H9 (cell line): ENCODE measurements around the gene LDLR. TPM values are rescaled to one million over a fixed set of nuclear protein-coding genes. Genes with fewer than 3 reads are reported as not detected.

Source experiments
- DNase-seq: peaks from one replicate; pipeline ENCODE4 v3.0.0-alpha.2; 2017
- H2AFZ ChIP-seq: one replicate; pipeline ENCODE4 v1.6.1; 2013; ENCODE audit warnings: mild to moderate bottlenecking, low read length, control low read depth, moderate library complexity
- H2AK5ac ChIP-seq: 2 replicates; pipeline ENCODE4 v1.6.1; 2013; ENCODE audit warnings: low read length, control low read depth, mixed read lengths; ENCODE audit not compliant: insufficient read length
- H2BK120ac ChIP-seq: one replicate; pipeline ENCODE4 v1.6.1; 2013; ENCODE audit warnings: low read depth, mild to moderate bottlenecking, low read length, control low read depth, inconsistent platforms; ENCODE audit not compliant: poor library complexity, severe bottlenecking
- H2BK12ac ChIP-seq: 2 replicates; pipeline ENCODE4 v1.6.1; 2013; ENCODE audit warnings: low read length, control low read depth, mixed read lengths, low read depth; ENCODE audit not compliant: insufficient read length
- H2BK15ac ChIP-seq: 2 replicates; pipeline ENCODE4 v1.6.1; 2013; ENCODE audit warnings: low read depth, low read length, control low read depth
- H2BK20ac ChIP-seq: one replicate; pipeline ENCODE4 v1.6.1; 2013; ENCODE audit warnings: low read depth, mild to moderate bottlenecking, low read length, control low read depth, inconsistent platforms; ENCODE audit not compliant: poor library complexity, severe bottlenecking
- H2BK5ac ChIP-seq: 2 replicates; pipeline ENCODE4 v1.6.1; 2013; ENCODE audit warnings: low read length, control low read depth, mixed read lengths; ENCODE audit not compliant: insufficient read length
- H3K14ac ChIP-seq: 2 replicates; pipeline ENCODE4 v1.6.1; 2013; ENCODE audit warnings: low read length, control low read depth; ENCODE audit not compliant: insufficient read depth
- H3K18ac ChIP-seq: 2 replicates; pipeline ENCODE4 v1.6.1; 2013; ENCODE audit warnings: low read depth, mild to moderate bottlenecking, mixed read lengths, low read length, control low read depth; ENCODE audit not compliant: insufficient read length
- H3K23ac ChIP-seq: 2 replicates; pipeline ENCODE4 v1.6.1; 2013; ENCODE audit warnings: low read length, control low read depth, mixed read lengths, low read depth; ENCODE audit not compliant: insufficient read length
- H3K23me2 ChIP-seq: 2 replicates; pipeline ENCODE4 v1.6.1; 2013; ENCODE audit warnings: low read depth, mild to moderate bottlenecking, mixed read lengths, low read length, control low read depth; ENCODE audit not compliant: insufficient read length, poor library complexity, severe bottlenecking
- H3K27ac ChIP-seq: 2 replicates; pipeline ENCODE4 v1.5.1; 2013; ENCODE audit warnings: low read length, control low read depth, mixed read lengths, low read depth; ENCODE audit not compliant: insufficient read length
- H3K27me3 ChIP-seq: 2 replicates; pipeline ENCODE4 v1.6.1; 2013; ENCODE audit warnings: low read length, control low read depth, inconsistent platforms; ENCODE audit not compliant: insufficient read depth
- H3K4ac ChIP-seq: 2 replicates; pipeline ENCODE4 v1.6.1; 2013; ENCODE audit warnings: low read depth, mild to moderate bottlenecking, control low read depth, inconsistent platforms, low read length, moderate library complexity
- H3K4me1 ChIP-seq: 2 replicates; pipeline ENCODE4 v1.6.1; 2013; ENCODE audit warnings: low read length, control low read depth, inconsistent platforms; ENCODE audit not compliant: insufficient read depth
- H3K4me2 ChIP-seq: 2 replicates; pipeline ENCODE4 v1.6.1; 2013; ENCODE audit warnings: low read length, control low read depth, mixed read lengths; ENCODE audit not compliant: insufficient read length, insufficient read depth
- H3K56ac ChIP-seq: 2 replicates; pipeline ENCODE4 v1.6.1; 2013; ENCODE audit warnings: low read depth, mild to moderate bottlenecking, mixed read lengths, low read length, control low read depth; ENCODE audit not compliant: insufficient read length
- H3K79me1 ChIP-seq: 2 replicates; pipeline ENCODE4 v1.6.1; 2013; ENCODE audit warnings: low read depth, mild to moderate bottlenecking, moderate library complexity, low read length, control low read depth, inconsistent platforms; ENCODE audit not compliant: insufficient read depth, poor library complexity, severe bottlenecking
- H3K79me2 ChIP-seq: 2 replicates; pipeline ENCODE4 v1.6.1; 2013; ENCODE audit warnings: low read length, control low read depth, inconsistent platforms; ENCODE audit not compliant: insufficient read depth
- H3K9ac ChIP-seq: 2 replicates; pipeline ENCODE4 v1.6.1; 2013; ENCODE audit warnings: low read length, control low read depth, mixed read lengths; ENCODE audit not compliant: insufficient read length; ENCODE audit errors: extremely low read depth
- H3K9me3 ChIP-seq: one replicate; pipeline ENCODE4 v1.6.1; 2013; ENCODE audit warnings: low read depth, low read length, inconsistent platforms; ENCODE audit not compliant: control insufficient read depth
- H3T11ph ChIP-seq: one replicate; pipeline ENCODE4 v1.6.1; 2013; ENCODE audit warnings: mild to moderate bottlenecking, low read length, control low read depth, inconsistent platforms
- H4K20me1 ChIP-seq: one replicate; pipeline ENCODE4 v1.6.1; 2013; ENCODE audit not compliant: control insufficient read depth, insufficient read length, insufficient read depth
- H4K5ac ChIP-seq: 2 replicates; pipeline ENCODE4 v1.6.1; 2013; ENCODE audit warnings: low read depth, mild to moderate bottlenecking, mixed read lengths, low read length, control low read depth; ENCODE audit not compliant: insufficient read length
- H4K8ac ChIP-seq: replicated peaks from 2 replicates; pipeline ENCODE4 v1.6.1; 2013; ENCODE audit warnings: low read length, control low read depth, mixed read lengths, low read depth; ENCODE audit not compliant: insufficient read length
- H4K91ac ChIP-seq: 2 replicates; pipeline ENCODE4 v1.6.1; 2013; ENCODE audit warnings: low read depth, mild to moderate bottlenecking, moderate library complexity, mixed read lengths, low read length, control low read depth; ENCODE audit not compliant: insufficient read length
- H3K27ac Mint-ChIP-seq, 3 experiments: 2 replicates in 2 of 3; 3 replicates in 1 of 3; pipeline ENCODE4 v1.8.0; 2020 to 2021; ENCODE audit warnings: mixed read lengths in 3 of 3, mild to moderate bottlenecking in 1 of 3, moderate library complexity in 1 of 3
- H3K27me3 Mint-ChIP-seq: 2 replicates; pipeline ENCODE4 v1.8.0; 2021; ENCODE audit warnings: low read depth, mild to moderate bottlenecking, moderate library complexity, mixed read lengths
- H3K36me3 Mint-ChIP-seq, 3 experiments: 2 replicates in 2 of 3; 3 replicates in 1 of 3; pipeline ENCODE4 v1.8.0; 2020 to 2021; ENCODE audit warnings: low read depth in 3 of 3, mixed read lengths in 3 of 3; ENCODE audit not compliant: insufficient read depth in 1 of 3
- H3K4me1 Mint-ChIP-seq, 2 experiments: 2 replicates each; pipeline ENCODE4 v1.8.0; 2020; ENCODE audit warnings: mixed read lengths in 2 of 2
- H3K4me3 Mint-ChIP-seq, 2 experiments: 2 replicates in 1 of 2; 3 replicates in 1 of 2; pipeline ENCODE4 v1.8.0; 2020 to 2021; ENCODE audit warnings: mild to moderate bottlenecking in 2 of 2, mixed read lengths in 2 of 2, moderate library complexity in 1 of 2
- H3K9me3 Mint-ChIP-seq, 2 experiments: 2 replicates in 1 of 2; 3 replicates in 1 of 2; pipeline ENCODE4 v1.8.0; 2020; ENCODE audit warnings: mild to moderate bottlenecking in 2 of 2, mixed read lengths in 2 of 2, moderate library complexity in 1 of 2
- CTCF ChIP-seq: fragments of 200-600 bp; sonication (generic); conservative IDR thresholded peaks from 3 replicates; pipeline ENCODE4 v1.8.0; 2021; ENCODE audit warnings: antibody characterized with exemption, mild to moderate bottlenecking
- whole genome bisulfite sequencing: extraction: QIAGEN DNeasy Blood & Tissue Kit; methylation state at CpG from one replicate; pipeline ENCODE4 v1.1.7; 2013; ENCODE audit warnings: missing lambda C conversion rate, low lambda C conversion rate, mixed read lengths; ENCODE audit not compliant: insufficient read length; ENCODE audit errors: extremely low coverage; 5-methylcytosine and 5-hydroxymethylcytosine counted together
- total RNA-seq: library from RNA; stranded (reverse); gene quantifications from 2 replicates; pipeline ENCODE4 v1.2.1, GENCODE V29; 2021

Gene LDLR
- total RNA-seq, 1 experiment from 2014 or later = 92.7 TPM

GRCh38 chr19:11171144-11171543 lies 81.9 kb downstream of the LDLR start:
- no peak overlapping the region for H3K14ac ChIP-seq
- H3K36me3 Mint-ChIP-seq = peaks cover 20 to 62% (median 59%) of the 10 kb centered on the region in 3 experiments
- no peak overlapping the region for H4K8ac ChIP-seq
- no peak overlapping the region for H2BK5ac ChIP-seq
- no peaks in the 10 kb centered on the region for H3K9me3 ChIP-seq
- H3K56ac ChIP-seq = no peak overlapping the region
- H4K91ac ChIP-seq = no peak overlapping the region
- H3K79me2 ChIP-seq = no peaks in the 10 kb centered on the region
- H4K5ac ChIP-seq = no peak overlapping the region
- H3K27ac ChIP-seq = no peak overlapping the region
- no peak overlapping the region for H3T11ph ChIP-seq
- H3K27me3 ChIP-seq = no peaks in the 10 kb centered on the region
- H3K9me3 Mint-ChIP-seq = no peaks in the 10 kb centered on the region
- H3K9ac ChIP-seq = no peak overlapping the region
- H3K27ac Mint-ChIP-seq = no peak overlapping the region
- H3K23me2 ChIP-seq = no peaks in the 10 kb centered on the region
- no peak overlapping the region for H3K23ac ChIP-seq
- no peak overlapping the region for H2BK120ac ChIP-seq
- H2BK12ac ChIP-seq = no peak overlapping the region
- H2AK5ac ChIP-seq = no peak overlapping the region
- H3K27me3 Mint-ChIP-seq = no peaks in the 10 kb centered on the region
- H3K79me1 ChIP-seq = no peaks in the 10 kb centered on the region
- WGBS = no CpG with 5 or more reads among the region's 5 CpGs
- H3K4me3 Mint-ChIP-seq = no peak overlapping the region
- H3K4me2 ChIP-seq = no peak overlapping the region
- no peak overlapping the region for H3K18ac ChIP-seq
- TF ChIP-seq CTCF = no peak
- no peak overlapping the region for H2BK15ac ChIP-seq
- H2AFZ ChIP-seq = no peak overlapping the region
- no peaks in the 10 kb centered on the region for H3K4me1 ChIP-seq
- no peak for DNase-seq
- no peaks in the 10 kb centered on the region for H3K4me1 Mint-ChIP-seq
- no peak overlapping the region for H2BK20ac ChIP-seq
- no peaks in the 10 kb centered on the region for H4K20me1 ChIP-seq
- no peak overlapping the region for H3K4ac ChIP-seq
